NCI-H1105 (cell line): Measurements from ENCODE around the gene ZNF571.

Source experiments
- DNase-seq: peaks from one replicate; lab custom pipeline; 2025; lab: John Stamatoyannopoulos, UW

Gene ZNF571

DNA sequence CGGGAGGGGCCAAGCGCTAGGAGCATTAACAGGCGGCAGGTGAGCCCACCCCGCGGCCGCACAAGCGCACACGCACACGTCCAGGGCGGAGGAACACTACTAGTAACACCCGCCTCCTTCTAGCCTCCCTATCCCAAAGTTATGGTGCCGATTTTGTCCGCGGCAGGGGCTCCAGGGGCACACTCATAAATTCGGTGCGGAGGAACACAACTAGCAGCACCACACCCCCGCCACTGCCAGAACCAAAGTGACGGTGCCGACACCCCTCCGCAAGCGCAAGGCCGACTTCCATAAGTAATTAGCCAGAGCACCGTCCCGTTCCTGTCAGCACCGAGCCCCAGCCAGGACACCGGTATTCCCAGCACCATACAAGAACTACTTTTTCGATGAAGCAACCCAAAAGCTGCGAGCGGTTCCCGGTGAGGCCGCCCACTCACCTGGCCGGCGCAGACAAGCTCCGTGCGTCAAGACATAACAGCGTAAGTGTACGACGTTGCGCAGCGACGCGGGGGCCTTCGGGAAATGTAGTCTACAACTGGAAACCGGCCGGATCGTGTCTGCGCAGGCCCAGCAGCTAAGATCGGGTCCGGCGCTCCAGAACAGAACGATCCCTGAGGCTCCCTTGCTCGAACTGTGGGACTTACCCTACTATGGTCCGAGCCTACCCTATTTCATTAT is at the start of gene ZNF571, which contains the start of gene ZNF540:
TSS of gene ZNF571 (minus strand) at position 489 of the 678 bp plus-strand sequence. CDS start 8,116 bp downstream, outside the sequence.
TSS of gene ZNF540 (plus strand) at position 573 of the 678 bp plus-strand sequence. CDS start 3,572 bp downstream, outside the sequence.
- peak; percentile 94 for DNase-seq

DNA sequence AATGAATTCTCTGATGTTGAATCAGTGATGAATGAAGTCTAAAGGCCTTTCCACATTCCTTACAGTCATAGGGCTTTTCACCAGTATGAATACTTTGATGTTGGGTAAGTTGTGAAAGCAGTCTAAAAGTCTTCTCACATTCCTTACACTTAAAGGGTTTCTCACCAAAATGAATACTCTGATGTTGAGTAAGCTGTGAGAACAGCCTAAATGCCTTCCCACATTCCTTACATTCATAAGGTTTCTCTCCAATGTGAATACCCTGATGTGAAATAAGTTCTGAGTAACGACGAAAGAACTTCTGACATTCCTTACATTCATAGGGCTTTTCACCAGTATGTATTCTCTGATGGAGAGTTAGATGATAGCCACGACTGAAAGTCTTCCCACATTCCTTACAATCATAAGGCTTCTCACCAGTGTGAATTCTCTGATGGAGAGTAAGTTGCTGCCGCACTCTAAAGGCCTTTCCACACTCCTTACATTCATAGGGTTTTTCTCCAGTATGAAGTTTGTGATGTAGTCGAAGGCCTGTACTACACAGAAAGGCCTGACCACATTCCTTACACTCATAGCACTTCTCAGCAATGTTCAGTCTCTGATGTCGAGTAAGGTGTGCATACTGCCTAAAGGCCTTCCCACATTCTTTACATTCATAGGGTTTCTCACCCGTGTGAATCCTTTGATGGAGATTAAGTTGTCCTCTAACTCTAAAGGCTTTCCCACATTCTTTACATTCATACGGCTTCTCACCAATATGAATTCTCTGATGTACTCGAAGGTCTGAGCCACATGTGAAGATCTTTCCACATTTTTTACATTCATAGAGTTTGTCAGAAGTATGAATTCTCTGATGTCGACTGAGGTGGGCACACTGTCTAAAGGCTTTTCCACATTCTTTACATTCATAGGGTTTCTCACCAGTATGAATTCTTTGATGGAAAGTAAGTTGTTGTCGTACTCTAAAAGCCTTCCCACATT is 40.8 kb upstream of the ZNF571 start:
- DNase-seq: no peak

DNA sequence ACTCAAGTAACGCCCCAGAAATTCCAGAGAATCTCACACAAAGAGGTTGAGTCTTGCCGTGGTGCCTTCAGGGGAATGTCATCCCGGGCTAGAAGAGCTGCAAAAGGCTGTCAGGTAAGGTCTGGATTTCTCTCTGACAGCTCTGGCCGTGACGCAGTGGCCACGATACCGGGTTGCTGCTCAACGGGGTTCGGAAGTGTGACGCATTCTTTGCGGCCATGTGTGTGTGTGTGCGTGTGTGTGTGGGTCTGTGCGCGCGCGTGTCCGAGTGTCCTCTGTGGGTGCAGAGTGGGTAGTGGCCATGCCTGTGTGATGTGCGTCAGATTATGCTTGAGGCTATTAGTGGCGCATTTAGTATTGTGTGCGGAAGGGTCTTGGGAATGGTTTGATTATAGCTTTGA is 390 bp upstream of the ZNF571 start:
- DNase-seq: peak; percentile 44

DNA sequence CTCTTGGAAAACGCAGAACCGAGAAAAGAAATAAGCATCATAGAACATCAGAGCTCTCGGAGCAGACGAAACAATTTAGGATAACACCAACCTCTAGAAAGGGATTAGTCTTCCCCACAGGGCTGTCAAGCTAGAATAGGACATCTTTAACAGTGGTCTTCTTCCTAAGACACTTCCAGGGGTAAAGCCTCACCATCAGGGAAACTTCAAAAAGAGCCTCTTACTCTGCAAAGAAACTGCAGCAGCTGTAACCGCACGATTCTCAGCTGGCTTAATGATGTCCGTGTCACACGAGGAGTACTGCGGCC is 642 bp downstream of the ZNF571 start:
- no peak for DNase-seq

DNA sequence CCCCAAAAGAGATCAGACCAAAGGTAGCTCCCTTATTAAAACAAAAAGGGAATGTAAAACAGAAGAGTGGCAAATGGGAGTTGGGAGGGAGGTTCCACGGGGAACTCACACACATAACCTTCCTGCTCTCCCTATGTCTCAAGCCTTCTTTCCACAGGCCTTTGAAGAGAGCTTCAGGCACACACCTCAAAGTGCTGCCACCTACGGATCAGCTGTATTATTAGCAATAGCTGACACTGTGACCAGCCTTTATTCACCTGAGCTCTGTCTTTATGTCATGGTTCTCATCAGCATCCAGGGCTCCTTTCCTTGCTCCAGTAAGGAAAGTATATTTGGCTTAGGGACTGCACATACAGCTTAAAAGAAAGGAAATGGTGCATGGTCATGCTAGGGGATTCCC is 11.3 kb downstream of the ZNF571 start:
- no peak for DNase-seq

DNA sequence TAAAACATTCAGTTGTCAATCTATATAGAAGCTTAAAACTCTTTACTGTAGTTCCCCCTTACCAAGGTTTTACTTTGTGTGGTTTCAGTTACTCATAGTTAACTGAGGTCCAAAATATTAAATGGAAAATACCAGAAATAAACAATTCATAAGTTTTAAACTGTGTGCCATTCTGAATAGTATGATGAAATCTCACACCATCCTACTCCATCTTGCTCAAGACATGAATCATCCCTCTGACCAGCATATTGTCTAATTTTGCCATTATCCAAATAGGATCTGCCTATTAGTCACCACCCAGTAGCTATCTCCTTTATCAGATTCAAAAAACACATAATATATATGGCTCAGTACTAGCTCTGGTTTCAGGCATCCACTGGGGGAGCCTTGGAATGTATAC is 22.4 kb downstream of the ZNF571 start:
- no peak for DNase-seq

DNA sequence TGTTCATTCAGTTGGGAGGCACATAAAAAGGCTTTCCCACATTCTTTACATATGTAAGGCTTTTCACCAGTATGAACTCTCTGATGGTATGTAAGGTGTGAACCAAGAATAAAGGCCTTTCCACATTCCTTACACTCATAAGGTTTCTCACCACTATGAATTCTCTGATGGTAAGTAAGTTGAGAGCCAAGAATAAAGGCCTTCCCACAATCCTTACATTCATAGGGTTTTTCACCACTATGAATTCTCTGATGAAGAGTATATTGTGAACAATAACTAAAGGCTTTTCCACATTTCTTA is 29.3 kb downstream of the ZNF571 start:
- DNase-seq: no peak

DNA sequence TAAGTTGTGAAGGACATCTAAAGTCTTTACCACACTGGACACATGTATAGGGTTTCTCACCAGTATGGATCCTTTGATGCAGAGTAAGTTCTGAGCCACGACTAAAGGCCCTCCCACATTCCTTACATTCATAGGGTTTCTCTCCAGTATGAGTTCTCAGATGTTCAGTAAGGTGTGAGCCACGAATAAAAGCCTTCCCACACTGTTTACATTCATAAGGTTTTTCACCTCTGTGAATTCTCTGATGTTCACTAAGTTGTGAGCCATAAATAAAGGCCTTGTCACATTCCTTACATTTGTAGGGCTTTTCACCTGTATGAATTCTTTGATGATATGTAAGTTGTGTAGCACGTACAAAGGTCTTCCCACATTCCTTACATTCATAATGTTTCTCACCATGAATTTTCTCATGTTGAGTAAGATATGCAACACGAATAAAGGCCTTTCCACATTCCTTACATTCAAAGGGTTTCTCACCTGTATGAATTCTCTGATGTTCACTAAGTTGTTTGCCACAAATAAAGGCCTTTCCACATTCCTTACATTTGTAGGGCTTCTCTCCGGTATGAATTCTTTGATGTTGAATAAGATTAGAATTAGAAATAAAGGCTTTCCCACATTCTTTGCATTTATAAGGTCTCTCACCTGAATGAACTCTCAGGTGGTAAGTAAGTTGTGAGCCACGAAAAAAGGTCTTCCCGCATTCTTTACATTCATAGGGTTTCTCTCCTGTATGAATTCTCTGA is 29.8 kb downstream of the ZNF571 start:
- no peak for DNase-seq

DNA sequence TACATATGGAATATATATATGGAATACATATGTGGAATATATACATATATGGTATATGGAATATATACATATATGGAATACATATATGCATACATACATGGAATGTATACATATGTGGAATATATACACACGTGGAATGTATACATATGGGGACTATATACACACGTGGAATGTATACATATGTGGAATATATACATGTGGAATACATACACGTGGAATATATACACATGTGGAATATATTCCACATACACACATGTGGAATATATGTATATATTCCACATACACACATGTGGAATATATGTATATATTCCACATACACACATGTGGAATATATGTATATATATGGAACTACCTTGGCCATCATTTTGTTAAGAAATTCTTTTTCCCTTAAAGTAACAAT is 31.1 kb downstream of the ZNF571 start:
- no peak for DNase-seq

DNA sequence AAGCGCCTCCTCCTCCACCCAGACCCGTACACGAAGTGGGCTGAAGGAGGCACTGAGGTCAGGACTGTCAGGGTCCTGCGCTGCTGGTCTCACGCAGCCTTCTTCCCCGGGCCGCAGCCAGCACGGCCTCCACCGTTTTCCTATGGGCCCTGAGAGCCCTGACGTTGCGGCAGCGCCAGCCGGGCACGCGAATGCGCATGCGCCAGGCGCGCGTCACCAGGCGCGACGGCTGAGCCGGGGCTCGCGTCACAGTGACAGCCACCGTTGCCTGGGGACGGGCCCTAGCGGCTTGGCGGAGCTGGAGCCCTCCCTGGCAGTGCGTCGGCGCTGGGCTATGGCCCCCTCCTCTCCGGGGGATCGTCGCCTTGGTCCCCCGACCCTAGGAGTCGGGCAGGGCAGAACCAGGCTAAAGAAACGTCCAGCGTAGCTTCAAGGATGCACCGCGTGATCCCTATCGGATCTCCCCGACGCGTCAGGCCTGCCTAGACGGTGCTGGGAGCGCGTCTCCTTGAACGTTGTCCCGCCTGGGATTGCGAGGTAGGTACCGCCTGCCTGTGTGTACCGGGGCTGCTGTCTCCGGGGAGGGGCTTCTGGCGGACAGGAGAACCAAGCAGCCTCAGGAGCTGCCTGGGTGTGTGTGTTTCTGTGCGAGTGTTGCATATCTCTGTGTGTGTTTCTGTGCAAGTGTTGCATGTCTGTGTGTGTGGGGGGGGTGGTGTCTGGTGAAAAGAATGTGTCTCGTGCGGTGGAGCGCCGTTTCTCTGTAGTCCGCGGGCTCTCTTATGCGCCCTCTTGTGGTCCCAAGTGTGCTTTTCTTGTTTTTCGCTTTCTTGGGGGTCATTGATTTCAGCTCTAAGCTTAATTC is 43.2 kb downstream of the ZNF571 start:
- DNase-seq: no peak

DNA sequence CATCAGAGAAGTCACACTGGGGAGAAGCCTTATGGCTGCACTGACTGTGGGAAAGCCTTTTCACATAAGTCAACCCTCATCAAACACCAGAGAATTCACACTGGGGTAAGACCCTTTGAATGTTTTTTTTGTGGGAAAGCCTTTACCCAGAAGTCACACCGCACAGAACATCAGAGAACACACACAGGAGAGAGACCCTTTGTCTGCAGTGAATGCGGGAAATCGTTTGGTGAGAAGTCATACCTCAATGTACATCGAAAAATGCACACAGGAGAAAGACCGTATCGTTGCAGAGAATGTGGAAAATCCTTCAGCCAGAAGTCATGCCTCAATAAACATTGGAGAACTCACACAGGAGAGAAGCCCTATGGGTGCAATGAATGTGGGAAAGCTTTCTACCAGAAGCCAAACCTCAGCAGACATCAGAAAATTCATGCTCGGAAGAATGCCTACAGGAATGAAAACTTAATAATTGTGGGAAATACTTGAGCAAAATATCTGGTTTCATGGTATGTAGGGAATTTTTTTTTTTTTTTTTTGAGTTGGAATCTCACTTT is 57.1 kb downstream of the ZNF571 start:
- DNase-seq: no peak

DNA sequence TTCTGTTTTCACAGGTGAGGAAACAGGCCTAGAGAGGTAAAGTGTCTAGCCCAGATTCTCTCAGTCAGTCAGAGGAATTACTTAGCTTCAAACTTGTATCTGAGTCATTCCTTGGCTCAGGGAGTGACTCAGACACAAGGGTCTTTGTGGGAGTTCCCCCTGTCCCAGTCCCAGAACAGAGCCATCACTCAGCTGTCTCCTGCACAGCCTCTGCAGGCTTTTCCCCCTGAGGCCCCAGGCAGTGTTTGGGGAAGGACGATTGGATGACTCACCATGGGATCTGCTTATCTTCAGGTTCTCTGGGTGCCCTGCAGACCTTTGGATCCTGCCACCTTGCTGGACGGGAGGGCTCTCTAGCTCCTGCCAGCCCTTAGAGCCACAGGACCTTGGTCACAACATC is 74.7 kb downstream of the ZNF571 start:
- no peak for DNase-seq
